Testis (tissue), 2 donors: ENCODE results near the gene NUP93.

ENCODE experiments used
- CTCF ChIP-seq, 3 experiments: fragments of 450-650 bp in 2 of 3; fragments of 200-600 bp in 1 of 3; sonication (generic) in 1 of 3; IDR thresholded peaks; one replicate each; pipeline ENCODE4 v1.5.1; 2016 to 2019; ENCODE audit warnings: antibody characterized with exemption in 3 of 3, mild to moderate bottlenecking in 2 of 3, moderate library complexity in 1 of 3
- POLR2A ChIP-seq: fragments of 450-650 bp; IDR thresholded peaks from one replicate; pipeline ENCODE4 v1.6.1; 2017; ENCODE audit warnings: antibody characterized with exemption, mild to moderate bottlenecking, moderate library complexity

DNA sequence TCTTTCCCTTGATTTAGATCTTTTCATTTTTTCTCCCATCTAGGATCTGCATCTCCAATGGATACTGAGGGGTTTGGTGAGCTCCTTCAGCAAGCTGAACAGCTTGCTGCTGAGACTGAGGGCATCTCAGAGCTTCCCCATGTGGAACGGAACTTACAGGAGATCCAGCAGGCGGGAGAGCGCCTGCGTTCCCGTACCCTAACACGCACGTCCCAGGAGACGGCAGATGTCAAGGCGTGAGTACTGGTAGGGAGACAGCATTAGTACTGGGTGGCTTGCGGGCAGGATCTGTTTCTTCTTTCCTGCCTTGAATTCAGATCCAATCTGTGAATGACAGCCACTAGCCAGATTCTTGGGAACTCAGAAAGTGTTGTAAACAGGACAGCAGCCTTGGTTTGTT lies 18.3 kb downstream of the NUP93 start:
- TF ChIP-seq CTCF (IDR thresholded peaks at IDR 0.05) (no peak), POLR2A (no peak)
